ENCODE results near the gene RHOU.

DNA sequence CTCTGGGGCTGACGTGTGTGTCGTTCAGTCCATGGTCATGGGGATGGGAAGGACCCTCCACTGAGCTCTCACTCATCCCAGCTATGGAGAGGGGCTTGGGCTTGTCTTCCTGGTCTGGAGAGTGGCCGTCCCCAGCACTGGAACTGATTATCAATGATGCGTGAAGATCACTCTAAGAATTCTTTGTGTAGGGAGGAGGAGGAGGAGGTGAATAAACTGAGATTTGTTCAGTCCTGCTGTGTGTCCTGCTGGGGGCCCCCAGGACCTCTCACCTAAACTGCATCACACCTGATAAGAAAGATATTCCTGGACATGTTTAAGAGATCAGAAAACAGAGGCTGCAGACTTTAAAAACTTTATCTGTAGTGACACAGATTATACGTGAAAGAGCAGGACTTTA lies 21.2 kb downstream of the RHOU start:
- TF ChIP-seq, protein P1, sequence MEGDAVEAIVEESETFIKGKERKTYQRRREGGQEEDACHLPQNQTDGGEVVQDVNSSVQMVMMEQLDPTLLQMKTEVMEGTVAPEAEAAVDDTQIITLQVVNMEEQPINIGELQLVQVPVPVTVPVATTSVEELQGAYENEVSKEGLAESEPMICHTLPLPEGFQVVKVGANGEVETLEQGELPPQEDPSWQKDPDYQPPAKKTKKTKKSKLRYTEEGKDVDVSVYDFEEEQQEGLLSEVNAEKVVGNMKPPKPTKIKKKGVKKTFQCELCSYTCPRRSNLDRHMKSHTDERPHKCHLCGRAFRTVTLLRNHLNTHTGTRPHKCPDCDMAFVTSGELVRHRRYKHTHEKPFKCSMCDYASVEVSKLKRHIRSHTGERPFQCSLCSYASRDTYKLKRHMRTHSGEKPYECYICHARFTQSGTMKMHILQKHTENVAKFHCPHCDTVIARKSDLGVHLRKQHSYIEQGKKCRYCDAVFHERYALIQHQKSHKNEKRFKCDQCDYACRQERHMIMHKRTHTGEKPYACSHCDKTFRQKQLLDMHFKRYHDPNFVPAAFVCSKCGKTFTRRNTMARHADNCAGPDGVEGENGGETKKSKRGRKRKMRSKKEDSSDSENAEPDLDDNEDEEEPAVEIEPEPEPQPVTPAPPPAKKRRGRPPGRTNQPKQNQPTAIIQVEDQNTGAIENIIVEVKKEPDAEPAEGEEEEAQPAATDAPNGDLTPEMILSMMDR (IDR thresholded peaks at IDR 0.05; ENCODE audit: low read depth, low read length): no peak
- no peak for TF ChIP-seq EZH2phosphoT487 (IDR thresholded peaks at IDR 0.05; ENCODE audit: low read depth)

Data from OCI-LY3 (cell line).